ENCODE results near the gene PID1. TPM values are rescaled to one million over a fixed set of nuclear protein-coding genes. Genes with fewer than 3 reads are reported as not detected.

The PID1 gene
- total and polyA plus RNA-seq, 4 donors = 13.3 to 52.0 (median 45.7) TPM

DNA sequence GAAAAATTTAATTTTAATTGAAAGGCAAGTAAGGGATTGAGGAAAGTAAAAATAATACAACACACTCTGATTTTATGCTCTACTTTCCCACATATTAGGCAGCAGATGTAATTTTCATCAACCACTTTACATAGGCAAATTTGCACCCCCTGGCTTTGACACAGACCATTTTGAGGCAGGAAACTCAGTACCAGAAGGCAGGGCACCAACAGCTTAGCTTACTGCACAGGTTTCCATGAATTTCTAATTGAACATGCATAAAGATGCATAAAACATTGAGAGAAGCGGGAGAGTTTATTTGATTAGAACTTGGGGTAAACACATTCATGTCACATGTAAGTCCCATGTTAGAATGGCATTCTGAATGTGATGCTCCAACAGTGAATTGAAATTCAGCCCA is 171.9 kb downstream of the PID1 start:
- no peak overlapping the region for H3K27ac ChIP-seq (ENCODE audit: low read depth in 1 of 2, low read length in 2 of 2)
- DNase-seq (ENCODE audit: low spot score) = no peak
- no peak overlapping the region for H3K9ac ChIP-seq (ENCODE audit: low read depth in 1 of 2, low read length in 2 of 2)
- 95% methylated on average over 1 of the region's 1 CpG for WGBS
- H3K4me3 ChIP-seq (ENCODE audit: low read depth in 1 of 3, low read length in 3 of 3) = no peak overlapping the region
- H3K36me3 ChIP-seq (ENCODE audit: control insufficient read depth in 4 of 4, insufficient read depth in 3 of 4, low read depth in 1 of 4, low read length in 3 of 4) = peaks cover 0 to 4% (median 0%) of the 10 kb centered on the region in 4 donors
- H3K4me1 ChIP-seq (ENCODE audit: control insufficient read depth in 4 of 4, insufficient read depth in 4 of 4, low read length in 3 of 4) = peaks cover 0 to 4% (median 1%) of the 10 kb centered on the region in 4 donors
- no peak for TF ChIP-seq GABPA (IDR thresholded peaks at IDR 0.05 in 1 of 2, conservative IDR thresholded peaks at IDR 0.05 in 1 of 2)
- TF ChIP-seq, protein P1, sequence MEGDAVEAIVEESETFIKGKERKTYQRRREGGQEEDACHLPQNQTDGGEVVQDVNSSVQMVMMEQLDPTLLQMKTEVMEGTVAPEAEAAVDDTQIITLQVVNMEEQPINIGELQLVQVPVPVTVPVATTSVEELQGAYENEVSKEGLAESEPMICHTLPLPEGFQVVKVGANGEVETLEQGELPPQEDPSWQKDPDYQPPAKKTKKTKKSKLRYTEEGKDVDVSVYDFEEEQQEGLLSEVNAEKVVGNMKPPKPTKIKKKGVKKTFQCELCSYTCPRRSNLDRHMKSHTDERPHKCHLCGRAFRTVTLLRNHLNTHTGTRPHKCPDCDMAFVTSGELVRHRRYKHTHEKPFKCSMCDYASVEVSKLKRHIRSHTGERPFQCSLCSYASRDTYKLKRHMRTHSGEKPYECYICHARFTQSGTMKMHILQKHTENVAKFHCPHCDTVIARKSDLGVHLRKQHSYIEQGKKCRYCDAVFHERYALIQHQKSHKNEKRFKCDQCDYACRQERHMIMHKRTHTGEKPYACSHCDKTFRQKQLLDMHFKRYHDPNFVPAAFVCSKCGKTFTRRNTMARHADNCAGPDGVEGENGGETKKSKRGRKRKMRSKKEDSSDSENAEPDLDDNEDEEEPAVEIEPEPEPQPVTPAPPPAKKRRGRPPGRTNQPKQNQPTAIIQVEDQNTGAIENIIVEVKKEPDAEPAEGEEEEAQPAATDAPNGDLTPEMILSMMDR (IDR thresholded peaks at IDR 0.05; ENCODE audit: low read depth, low read length, missing input control) = no peak
- TF ChIP-seq, protein P2, sequence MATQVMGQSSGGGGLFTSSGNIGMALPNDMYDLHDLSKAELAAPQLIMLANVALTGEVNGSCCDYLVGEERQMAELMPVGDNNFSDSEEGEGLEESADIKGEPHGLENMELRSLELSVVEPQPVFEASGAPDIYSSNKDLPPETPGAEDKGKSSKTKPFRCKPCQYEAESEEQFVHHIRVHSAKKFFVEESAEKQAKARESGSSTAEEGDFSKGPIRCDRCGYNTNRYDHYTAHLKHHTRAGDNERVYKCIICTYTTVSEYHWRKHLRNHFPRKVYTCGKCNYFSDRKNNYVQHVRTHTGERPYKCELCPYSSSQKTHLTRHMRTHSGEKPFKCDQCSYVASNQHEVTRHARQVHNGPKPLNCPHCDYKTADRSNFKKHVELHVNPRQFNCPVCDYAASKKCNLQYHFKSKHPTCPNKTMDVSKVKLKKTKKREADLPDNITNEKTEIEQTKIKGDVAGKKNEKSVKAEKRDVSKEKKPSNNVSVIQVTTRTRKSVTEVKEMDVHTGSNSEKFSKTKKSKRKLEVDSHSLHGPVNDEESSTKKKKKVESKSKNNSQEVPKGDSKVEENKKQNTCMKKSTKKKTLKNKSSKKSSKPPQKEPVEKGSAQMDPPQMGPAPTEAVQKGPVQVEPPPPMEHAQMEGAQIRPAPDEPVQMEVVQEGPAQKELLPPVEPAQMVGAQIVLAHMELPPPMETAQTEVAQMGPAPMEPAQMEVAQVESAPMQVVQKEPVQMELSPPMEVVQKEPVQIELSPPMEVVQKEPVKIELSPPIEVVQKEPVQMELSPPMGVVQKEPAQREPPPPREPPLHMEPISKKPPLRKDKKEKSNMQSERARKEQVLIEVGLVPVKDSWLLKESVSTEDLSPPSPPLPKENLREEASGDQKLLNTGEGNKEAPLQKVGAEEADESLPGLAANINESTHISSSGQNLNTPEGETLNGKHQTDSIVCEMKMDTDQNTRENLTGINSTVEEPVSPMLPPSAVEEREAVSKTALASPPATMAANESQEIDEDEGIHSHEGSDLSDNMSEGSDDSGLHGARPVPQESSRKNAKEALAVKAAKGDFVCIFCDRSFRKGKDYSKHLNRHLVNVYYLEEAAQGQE (IDR thresholded peaks at IDR 0.05) = no peak
- no peaks in the 10 kb centered on the region for H3K27me3 ChIP-seq (ENCODE audit: control insufficient read depth in 4 of 4, insufficient read depth in 4 of 4, low read length in 3 of 4)
- no peaks in the 10 kb centered on the region for H3K9me3 ChIP-seq (ENCODE audit: control insufficient read depth in 4 of 4, low read length in 3 of 4)

DNA sequence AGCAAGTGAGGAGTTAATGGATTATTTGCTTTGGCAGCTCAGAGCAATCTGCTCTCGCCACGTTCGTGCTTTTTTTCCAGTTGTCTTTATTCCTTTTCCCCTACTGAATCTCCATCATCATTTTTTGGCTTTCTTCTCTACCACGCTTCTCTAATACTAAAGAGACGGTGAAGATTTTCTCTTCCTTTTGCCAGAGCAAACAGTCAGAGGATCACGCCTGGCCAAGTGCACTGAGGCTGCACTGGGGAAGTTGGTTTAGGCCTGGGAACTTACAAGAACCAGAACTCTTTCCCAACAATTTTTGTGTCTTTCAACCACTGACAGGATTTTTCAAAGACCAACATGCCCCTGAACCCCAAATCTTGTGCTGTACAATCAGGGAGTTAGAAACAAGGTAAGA is 172.3 kb downstream of the PID1 start:
- Histone ChIP-seq H3K27me3 (ENCODE audit: control insufficient read depth in 4 of 4, insufficient read depth in 4 of 4, low read length in 3 of 4) (no peaks in the 10 kb centered on the region), H3K36me3 (ENCODE audit: control insufficient read depth in 4 of 4, insufficient read depth in 3 of 4, low read depth in 1 of 4, low read length in 3 of 4) (peaks cover 0 to under 1% (median 0%) of the 10 kb centered on the region in 4 donors), H3K4me3 (ENCODE audit: low read depth in 1 of 3, low read length in 3 of 3) (no peak overlapping the region), H3K27ac (ENCODE audit: low read depth in 1 of 2, low read length in 2 of 2) (no peak overlapping the region), H3K4me1 (ENCODE audit: control insufficient read depth in 4 of 4, insufficient read depth in 4 of 4, low read length in 3 of 4) (peaks cover 0 to 4% (median 1%) of the 10 kb centered on the region in 4 donors), H3K9ac (ENCODE audit: low read depth in 1 of 2, low read length in 2 of 2) (no peak overlapping the region), H3K9me3 (ENCODE audit: control insufficient read depth in 4 of 4, low read length in 3 of 4) (no peaks in the 10 kb centered on the region)
- WGBS = 57% methylated on average over 6 of the region's 6 CpGs
- TF ChIP-seq FOXA2 (IDR thresholded peaks at IDR 0.05) = no peak
- no peak for TF ChIP-seq HNF4A (conservative IDR thresholded peaks at IDR 0.05)
- no peak for TF ChIP-seq SP1 (IDR thresholded peaks at IDR 0.05)
- TF ChIP-seq TAF1 (conservative IDR thresholded peaks at IDR 0.05) = no peak
- no peak for DNase-seq (ENCODE audit: low spot score)

DNA sequence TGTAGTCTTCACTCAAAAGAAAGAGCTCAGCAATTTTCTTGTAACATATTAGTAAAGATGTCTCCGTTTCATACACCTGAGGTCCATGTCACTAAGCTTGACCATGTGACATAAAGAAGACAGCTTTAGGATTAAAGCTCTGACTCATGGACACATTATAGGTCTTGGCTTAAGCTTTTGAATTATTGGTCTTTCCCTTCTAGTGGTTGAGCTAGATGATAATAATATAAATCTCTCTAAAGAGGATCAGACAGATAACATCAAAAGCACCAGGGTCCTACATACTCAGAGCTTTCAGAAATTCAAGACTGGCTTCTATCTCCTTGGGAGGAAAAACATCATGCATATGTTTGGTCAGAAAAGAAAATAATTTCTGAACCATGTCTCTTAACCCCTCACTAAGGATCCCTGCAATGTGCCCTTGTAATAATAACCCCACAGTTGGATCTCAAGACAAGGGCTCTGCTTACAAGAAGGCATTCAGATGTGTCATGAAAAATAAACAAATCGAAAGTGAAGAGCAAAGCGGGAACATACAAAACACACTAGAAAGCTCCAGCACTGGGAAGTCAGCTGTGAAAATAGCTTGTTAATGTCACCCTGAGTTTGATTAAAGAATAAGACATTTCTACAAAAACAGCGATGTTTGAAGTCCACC is 174.5 kb downstream of the PID1 start:
- Histone ChIP-seq H3K4me3 (ENCODE audit: low read depth in 1 of 3, low read length in 3 of 3) (no peak overlapping the region), H3K9ac (ENCODE audit: low read depth in 1 of 2, low read length in 2 of 2) (no peak overlapping the region), H3K27me3 (ENCODE audit: control insufficient read depth in 4 of 4, insufficient read depth in 4 of 4, low read length in 3 of 4) (no peaks in the 10 kb centered on the region), H3K27ac (ENCODE audit: low read depth in 1 of 2, low read length in 2 of 2) (no peak overlapping the region), H3K36me3 (ENCODE audit: control insufficient read depth in 4 of 4, insufficient read depth in 3 of 4, low read depth in 1 of 4, low read length in 3 of 4) (no peaks in the 10 kb centered on the region), H3K4me1 (ENCODE audit: control insufficient read depth in 4 of 4, insufficient read depth in 4 of 4, low read length in 3 of 4) (peaks cover 0 to 2% (median 0%) of the 10 kb centered on the region in 4 donors), H3K9me3 (ENCODE audit: control insufficient read depth in 4 of 4, low read length in 3 of 4) (no peaks in the 10 kb centered on the region)
- no peak for DNase-seq (ENCODE audit: low spot score)
- WGBS = 67% methylated on average over 4 of the region's 4 CpGs
- TF ChIP-seq RXRA (IDR thresholded peaks at IDR 0.05) = no peak
- TF ChIP-seq, protein P1 (IDR thresholded peaks at IDR 0.05; ENCODE audit: low read depth, low read length, missing input control) = no peak
- no peak for TF ChIP-seq SP1 (IDR thresholded peaks at IDR 0.05)
- TF ChIP-seq, protein P3, sequence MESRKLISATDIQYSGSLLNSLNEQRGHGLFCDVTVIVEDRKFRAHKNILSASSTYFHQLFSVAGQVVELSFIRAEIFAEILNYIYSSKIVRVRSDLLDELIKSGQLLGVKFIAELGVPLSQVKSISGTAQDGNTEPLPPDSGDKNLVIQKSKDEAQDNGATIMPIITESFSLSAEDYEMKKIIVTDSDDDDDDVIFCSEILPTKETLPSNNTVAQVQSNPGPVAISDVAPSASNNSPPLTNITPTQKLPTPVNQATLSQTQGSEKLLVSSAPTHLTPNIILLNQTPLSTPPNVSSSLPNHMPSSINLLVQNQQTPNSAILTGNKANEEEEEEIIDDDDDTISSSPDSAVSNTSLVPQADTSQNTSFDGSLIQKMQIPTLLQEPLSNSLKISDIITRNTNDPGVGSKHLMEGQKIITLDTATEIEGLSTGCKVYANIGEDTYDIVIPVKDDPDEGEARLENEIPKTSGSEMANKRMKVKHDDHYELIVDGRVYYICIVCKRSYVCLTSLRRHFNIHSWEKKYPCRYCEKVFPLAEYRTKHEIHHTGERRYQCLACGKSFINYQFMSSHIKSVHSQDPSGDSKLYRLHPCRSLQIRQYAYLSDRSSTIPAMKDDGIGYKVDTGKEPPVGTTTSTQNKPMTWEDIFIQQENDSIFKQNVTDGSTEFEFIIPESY (IDR thresholded peaks at IDR 0.05) = no peak
- TF ChIP-seq FOXA1 (IDR thresholded peaks at IDR 0.05) = no peak
- TF ChIP-seq NR2F2 (IDR thresholded peaks at IDR 0.05) = no peak
- no peak for TF ChIP-seq JUND (IDR thresholded peaks at IDR 0.05)
- TF ChIP-seq, protein P2 (IDR thresholded peaks at IDR 0.05) = no peak
- TF ChIP-seq HNF4G (IDR thresholded peaks at IDR 0.05) = no peak
- no peak for TF ChIP-seq GABPA (IDR thresholded peaks at IDR 0.05 in 1 of 2, conservative IDR thresholded peaks at IDR 0.05 in 1 of 2)
